Globus pallidus (tissue), 1 donor: ENCODE data around the gene SVOPL.
A peak's percentile ranks its signal among the peaks of the same experiment; 100 is the strongest.
"Not testable (repeated sequence)": the region's sequence is repeated elsewhere in the genome, so short reads cannot be mapped to it uniquely, and the experiment has no call there.

ENCODE experiments used
- DNase-seq: peaks from one replicate; pipeline ENCODE4 v3.0.0-alpha.2; 2015; ENCODE audit warnings: low spot score

SVOPL gene, protein sequence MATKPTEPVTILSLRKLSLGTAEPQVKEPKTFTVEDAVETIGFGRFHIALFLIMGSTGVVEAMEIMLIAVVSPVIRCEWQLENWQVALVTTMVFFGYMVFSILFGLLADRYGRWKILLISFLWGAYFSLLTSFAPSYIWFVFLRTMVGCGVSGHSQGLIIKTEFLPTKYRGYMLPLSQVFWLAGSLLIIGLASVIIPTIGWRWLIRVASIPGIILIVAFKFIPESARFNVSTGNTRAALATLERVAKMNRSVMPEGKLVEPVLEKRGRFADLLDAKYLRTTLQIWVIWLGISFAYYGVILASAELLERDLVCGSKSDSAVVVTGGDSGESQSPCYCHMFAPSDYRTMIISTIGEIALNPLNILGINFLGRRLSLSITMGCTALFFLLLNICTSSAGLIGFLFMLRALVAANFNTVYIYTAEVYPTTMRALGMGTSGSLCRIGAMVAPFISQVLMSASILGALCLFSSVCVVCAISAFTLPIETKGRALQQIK

DNA sequence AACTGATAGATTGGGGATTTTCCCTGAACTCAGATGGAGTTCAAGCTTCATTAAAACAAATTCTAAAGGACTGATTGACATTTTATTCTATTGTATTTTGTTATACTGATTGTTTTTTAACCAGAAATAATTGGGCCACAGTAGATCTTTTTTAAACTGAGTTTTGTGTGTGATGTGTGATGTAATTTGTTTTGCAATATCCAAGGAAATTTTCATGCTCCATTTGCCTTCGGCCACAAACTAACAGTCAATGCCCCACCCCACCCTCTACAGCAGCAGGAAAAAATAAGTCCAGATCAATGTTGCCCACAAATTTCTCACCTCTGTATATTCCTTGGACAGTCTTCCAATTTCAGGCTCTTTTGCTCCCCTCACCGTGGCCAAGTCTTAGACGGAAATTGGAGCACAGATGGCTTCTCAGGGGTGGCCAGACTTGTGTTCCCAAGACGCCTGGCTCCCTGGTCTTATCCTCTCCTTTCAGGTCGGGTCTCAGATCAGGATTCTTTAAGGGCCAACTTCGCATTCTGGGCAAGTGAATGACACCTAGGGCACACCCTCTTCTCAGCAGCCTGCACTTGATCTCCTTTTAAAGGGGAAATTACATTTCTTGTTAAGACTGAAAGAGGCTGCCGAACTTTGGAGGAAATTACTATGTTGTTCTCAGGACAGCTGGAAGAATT lies at the start of gene SVOPL:
SVOPL (minus strand) TSS at position 506 of the 680 bp plus-strand sequence. CDS start 22,317 bp downstream, outside the sequence.
- no peak for DNase-seq

DNA sequence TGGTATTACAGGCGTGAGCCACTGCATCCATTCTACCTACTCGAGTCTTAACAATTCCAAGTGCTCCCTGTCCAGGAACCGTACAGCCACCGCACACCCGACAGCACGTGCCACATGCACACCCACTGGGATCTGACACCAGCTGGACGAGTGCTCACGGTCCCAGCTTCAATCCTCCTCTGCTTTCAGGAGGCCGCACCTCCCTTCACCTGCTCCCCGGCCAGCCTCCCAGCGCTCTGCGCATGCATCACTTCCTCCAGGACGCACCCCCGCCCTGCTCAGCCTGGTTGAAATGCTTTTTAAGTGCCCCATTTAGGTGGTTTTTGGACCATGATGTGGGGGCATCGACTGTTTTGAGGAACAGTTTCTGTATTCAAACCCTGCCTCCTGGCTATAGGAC lies 49.3 kb upstream of the SVOPL start:
- DNase-seq, result no peak

DNA sequence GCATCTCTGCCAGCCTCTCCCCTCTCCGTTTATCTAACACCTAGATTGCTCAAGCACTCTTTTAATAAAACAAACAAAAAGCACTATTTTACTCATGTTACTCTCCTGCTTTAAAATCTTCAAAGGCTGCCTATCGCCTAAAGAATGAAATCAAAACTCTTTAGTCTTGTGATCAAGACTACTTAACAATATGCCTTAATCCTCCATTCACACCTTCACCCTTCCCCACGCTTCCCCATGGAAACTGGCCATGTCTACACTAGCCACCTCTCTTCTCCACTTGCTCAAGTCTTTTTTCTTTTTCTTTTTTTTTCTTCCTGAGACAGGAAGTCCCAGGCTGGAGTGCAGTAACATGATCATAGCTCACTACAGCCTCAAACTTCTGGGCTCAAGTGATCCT lies 48.8 kb upstream of the SVOPL start:
- no peak for DNase-seq

DNA sequence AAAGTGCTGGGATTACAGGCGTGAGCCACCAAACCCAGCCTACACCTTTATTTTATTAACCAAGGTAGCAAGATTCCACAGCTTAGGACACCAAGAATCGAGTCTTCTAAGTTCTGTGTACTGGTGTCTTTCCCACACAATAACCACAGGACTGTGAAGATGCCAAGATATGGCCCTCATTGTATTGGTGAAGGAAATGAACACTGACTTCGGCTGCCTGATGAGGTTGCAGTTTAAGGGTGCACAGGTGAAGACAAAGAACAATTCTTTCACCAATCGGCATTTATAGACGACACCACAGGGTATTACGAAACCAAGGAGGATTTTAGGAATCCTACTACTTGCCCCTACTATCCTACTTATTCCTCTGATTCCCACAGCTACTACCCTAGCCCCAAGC lies 47.5 kb upstream of the SVOPL start:
- no peak for DNase-seq

DNA sequence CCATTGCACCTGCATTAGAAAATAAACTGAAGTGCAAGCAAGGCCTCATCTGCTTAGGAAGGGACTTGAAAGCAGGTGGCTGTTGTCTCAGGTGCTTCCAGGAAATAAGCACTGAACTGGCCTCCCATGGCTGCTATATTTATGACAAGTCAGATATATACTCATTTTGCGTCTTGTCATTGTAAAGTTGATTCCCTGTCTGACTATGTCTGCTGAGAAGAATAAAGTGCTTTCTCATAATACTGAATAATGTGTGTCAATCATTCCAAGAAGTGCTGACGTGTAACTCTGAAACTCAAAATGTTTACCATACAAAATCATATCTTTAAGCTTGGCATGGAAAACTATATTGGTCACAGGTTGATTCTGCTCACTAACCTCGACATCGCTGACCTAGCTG lies 44.9 kb upstream of the SVOPL start:
- DNase-seq, result no peak

DNA sequence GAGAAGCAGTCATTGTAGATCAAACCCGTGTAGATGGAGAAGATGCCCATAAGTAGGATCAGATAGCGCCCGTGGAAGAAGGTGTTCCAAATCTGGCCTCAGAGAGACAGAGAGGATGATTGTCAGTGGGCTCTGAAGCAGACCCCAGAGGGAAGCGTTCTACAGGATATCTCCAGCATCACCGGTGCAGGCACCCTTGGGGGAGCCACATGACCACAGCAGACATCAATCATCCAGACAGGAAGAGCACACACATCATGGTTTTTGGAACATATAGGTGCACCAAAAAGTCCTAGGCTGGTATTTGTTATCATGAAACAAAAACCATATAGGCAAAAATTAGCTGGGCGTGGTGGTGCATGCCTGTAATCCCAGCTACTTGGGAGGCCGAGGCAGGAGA lies 44.0 kb upstream of the SVOPL start:
- no peak for DNase-seq

DNA sequence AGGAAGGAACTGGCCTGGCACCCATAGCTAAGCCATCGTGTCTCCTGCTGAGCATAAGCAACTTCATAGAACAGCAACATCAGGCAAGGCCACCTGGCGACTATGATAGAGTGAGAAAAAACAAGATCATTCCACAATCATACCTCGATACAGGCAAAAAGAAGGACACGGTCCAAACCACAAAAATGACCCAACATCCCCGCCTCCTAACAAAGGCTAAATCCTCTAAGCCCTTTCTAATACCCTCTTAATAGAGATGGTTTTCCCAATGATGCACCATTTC lies 40.2 kb upstream of the SVOPL start:
- no peak for DNase-seq

DNA sequence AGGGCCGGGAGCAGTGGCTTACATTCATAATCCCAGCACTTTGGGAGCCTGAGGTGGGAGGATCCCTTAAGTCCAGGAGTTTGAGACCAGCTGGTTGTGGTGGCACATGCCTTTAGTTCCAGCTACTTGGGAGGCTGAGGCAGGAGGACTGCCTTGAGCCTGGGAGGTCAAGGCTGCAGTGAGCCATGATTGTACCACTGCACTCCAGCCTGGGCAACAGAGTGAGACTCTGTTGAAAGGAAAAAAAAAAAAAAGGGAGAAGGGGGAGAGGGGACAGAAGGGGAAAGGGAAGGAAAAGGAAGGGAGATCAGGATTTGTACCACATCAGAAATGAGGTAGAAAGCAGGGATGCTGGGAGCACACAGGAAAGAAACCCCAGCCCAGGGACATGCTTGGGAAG lies 38.7 kb upstream of the SVOPL start:
- no peak for DNase-seq

DNA sequence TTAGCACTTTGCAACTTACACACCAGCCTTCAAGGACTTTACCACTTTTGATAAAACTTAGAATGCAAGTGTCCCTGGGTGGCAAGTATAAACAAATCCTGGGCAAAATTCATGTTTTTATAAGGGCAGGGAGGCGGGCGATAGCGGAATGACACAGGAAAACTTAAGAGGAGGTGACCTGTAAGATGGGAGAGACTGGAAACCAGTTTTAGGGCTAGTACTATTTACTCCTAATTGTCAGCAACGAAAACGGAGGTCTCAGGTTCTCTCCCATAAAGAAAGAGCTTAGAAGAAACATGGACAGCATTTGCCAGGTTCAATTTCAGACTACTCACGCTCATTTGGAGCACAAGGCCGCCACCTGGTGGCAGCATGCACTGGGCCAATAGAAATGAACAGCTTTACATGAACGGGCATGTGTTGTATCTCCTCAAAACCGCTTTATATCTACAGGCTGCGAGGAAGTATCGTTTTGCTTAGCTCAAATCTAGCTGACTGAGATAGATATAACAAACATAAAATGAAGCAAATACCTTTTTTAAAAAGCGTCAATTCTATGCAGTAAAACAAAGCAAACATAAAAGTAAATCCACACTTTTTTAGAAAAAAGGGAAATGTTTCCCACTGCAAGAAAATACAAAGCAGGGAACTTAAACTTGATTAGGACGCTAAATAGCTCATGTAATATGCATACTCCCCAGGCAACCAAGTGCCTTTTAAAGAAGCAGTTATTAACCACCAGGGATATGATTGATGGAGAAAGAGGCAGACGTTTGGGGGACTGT lies 37.6 kb upstream of the SVOPL start:
- peak; percentile 89 for DNase-seq

DNA sequence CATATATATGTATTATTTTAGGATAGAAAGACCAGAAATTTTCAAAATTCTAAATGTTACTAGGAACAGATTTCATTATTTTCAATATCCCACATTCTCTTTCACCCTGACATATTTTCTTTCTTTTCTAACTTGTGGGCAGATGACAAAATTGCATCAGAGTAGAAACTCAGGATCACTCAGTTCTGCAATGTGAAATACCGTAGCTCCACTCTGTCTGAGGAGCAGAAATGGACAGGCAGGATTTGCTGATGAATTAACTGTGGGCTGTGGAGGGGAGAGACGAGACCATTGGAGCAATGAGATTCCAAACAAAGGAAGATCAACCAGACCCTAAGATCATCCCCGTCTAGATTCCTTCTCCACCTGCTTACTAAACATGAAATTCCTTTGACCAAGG lies 37.0 kb upstream of the SVOPL start:
- no peak for DNase-seq

DNA sequence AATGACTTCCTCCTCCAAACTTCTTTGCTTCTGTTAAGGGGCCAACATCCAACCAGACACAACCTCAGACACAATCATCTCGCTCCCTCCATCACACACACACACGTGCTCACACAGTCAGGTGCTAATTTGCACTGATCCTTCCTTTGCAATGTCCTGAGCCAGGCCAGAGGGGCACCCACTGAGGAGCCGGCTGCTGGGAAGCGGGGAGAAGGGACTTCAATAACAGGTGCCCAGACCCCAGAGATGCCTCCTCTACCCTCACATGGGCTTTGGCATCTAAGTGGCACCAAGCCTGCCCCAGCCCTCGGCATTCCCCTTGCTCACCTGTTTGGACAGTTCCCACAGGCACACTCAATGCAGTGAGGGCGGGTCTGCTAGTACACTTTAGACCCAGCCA lies 34.2 kb upstream of the SVOPL start:
- no peak for DNase-seq

DNA sequence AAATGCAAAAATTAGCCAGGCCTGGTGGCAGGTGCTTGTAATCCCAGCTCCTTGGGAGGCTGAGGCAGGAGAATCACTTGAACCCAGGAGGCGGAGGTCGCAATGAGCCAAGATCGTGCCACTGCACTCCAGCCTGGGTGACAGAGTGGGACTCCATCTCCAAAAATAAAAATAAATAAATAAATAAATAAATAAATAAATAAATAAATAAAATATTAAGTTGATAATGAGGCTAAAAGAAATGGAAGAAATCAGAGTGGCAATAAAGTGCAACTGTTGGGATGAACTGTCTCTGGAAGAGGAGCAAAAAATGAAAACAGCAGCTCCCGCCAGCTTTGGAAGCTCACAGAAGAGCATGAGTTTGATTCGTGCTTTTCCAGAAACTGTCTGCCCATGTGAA lies 30.6 kb upstream of the SVOPL start:
- DNase-seq, result not testable (repeated sequence)

DNA sequence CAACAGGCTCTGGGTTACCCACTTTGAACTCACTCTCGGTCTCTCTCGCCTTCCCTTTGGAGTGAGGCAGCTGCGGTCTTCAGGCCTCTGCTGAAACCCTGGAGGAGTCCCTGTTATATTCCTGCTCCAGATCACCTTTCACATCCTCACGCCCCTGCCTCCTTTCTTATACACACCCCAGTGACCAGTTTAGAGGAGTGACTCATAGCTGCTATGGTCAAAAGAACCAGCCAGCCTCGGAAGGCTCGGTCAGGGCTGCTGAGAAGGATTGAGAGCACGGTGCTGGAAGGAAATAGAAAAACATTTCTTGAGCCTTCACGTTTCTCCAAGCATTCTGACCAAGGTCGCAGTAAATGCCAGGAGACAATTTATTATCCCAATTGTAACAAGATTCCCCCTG lies 28.3 kb upstream of the SVOPL start:
- no peak for DNase-seq

DNA sequence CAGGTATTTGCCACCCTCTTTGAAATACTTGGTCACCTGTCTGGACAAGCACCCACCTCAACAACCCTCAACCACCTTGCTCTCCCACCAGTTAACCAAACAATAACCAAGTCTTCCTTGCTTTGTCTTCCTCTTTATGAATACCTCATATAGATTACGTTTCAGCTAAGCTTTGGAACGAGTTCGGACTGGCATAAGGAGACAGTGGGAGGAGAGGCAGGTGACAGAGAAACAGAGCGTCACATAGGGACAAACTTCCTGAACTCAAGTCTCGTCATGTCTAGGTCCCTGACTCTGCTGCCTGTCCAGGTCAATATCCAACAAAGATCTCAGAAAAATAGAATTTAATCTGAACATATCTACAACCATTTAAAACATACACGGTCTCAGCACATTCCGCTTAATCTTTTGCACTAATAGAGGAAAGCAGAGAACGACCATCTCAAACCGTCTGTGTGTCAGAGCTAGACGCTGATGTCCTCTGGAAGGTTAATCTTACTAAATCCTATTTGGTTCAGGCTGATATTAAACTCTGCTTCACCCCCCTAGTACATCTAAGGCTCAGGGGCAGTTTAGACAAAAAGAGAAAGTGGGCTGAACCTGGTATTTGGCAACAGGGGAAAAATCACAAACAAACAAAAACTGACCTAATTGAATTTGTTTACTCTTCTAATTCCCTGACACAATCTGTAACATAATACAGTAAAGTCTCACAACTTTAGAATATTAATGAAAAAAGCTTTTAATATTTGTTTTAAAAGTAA lies 26.4 kb upstream of the SVOPL start:
- no peak for DNase-seq

DNA sequence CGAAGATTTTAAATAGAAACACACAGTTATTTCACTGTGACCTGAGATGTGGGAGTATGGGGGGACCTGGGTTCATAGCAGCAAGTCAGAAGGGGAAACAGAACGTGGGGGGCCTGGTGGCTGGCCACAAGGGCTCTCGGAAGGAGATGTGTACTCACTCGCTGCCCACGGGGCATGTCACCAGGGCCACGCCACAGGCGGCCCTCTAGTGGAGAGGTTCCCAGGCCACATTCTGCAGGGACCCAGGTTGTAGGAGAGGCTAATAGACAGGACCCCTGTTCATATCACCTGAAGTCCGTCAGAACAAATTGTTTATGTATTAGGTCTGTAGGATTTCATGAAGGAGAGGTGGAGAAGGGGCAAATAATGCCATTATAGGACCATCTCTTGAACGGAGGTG lies 25.1 kb upstream of the SVOPL start:
- DNase-seq, result no peak

DNA sequence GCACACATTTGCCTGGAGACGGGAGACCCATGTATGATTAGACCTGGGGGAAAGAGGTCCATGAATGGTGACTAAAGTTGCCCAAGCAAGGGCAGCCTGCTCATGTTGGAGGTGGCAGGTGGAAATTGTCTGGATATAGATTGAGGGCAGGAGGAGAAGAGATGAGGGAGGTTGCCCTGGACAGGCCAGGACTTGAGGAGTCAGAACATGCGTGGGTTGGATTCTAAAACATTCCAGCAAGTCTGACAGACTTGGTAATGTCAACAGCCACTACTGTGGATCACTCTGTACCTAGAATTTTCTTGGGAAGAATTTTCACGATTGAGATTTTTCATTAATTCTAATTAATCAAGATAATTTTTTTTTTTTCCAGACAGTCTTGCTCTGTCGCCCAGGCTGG lies 19.1 kb upstream of the SVOPL start:
- DNase-seq, result no peak

DNA sequence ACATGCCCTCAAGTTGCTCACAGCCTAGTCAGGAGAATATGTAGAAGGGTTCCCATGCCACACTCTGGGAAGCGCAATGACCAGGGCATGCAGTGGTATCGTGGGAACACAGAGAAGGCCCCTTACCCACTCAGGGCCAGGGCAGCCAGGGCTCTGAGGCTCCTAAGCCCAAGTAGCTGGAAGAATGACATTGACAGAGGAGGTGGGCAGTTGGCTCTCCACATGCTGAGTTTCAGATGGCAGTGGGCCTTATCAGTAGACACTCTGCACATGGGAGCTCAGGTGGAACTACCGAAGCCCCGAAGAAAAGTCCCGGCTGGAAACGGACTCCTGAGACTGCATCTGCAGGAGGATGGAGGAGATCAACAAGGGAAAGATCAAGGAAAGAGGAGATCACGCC lies 15.7 kb upstream of the SVOPL start:
- DNase-seq, result no peak

DNA sequence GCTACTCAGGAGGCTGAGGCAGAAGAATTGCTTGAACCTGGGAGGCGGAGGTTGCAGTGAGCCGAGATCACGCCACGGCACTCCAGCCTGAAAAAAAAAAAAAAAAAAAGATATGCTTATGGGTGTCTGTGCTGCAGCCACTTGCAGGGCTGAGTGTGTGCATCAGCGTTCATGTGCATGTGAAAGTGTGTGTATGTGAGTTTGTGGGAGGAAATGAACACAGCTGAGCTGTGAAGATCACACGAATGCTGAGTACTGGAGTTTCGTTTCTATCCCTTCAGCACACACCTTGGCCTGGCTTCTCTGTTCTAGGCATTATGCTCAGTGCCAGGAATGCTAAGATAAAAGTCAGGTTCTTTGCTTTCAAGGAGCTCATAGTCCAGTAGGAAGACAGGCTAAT lies 12.0 kb upstream of the SVOPL start:
- no peak for DNase-seq

DNA sequence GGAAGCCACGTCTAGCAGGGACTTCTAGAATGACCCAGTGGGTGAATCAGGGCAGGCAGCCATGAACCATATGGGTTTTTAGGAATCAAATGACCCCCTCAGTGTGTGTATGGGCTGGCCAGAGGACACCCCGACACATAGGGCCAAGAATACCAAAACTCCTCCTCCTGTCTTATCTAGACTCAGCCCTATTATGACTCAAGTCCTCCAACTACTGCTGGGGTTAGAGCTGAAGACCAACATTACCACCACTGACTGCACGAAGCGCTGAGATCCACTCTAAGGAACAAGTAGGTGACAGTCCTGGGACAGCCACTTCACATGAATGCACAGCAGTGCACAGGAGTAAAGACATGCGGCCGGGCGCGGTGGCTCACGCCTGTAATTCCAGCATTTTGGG lies 11.5 kb upstream of the SVOPL start:
- no peak for DNase-seq

DNA sequence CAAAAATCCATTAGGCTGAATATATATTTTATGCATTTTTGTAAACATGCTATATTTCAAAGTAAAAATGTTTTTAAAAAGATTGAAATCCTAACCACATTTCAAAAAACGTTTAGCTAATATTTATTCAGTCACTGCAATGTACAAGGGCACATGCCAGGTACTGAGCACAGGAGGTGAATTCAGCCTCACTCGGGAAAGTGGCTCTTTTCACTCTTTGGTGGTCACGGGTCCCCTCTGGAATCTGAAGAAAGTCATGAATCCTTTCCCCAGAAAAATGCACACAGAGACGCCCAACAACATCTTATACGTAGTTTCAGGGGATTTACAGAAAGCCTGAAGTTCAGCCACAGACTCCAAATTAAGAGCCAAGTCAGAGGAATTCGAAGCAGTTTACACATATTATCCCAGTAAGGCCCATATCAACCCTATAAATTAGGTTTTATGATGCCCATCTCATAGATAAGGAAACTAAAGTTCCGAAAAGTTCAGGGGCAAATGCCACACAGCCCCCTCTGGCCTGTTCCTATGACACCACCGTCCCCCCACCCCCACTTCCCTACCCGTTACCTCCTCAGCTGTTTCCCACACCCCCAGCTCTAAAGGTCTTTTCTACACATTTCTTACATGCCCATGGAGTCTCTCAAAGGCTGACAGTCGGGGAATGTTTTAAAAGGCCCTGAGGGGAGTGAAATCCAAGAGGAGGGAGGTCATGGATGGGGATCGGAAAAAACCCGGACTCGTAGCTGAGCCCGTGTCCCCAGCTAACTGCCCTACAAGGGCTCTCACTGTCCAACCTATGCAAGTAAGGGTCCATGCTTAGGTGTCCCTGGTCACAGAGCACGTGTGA lies 9.6 kb upstream of the SVOPL start:
- DNase-seq, result no peak

DNA sequence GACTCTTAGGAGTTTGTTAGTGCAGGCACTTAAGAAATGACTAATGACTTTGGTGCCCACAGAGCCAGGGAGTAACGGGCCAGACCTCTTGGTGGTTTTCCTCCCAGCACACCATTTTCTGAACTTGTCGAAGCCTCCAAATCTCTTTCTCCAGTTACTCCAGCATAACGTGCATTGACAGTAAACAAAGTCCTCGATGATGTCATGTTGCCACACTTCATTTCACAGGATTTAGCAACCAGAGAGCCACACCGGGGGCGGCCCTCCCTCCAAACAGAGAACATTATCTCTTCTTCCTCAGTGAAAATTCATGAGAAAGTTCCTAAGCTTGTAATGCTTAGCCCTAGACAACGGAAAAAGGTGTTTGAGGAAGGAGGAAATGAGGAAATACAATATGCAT lies 4.0 kb upstream of the SVOPL start:
- no peak for DNase-seq
